Measurements from ENCODE around the gene ZNF664. TPM values are rescaled to one million over a fixed set of nuclear protein-coding genes. Genes with fewer than 3 reads are reported as not detected.

The ZNF664 gene
- total and polyA plus RNA-seq, 2 experiments from 2014 or later = 11.3 to 29.1 TPM

- Histone ChIP-seq H3F3A (ENCODE audit: insufficient read depth) (peaks cover 24% of the 10 kb centered on the region), H3K36me3 (ENCODE audit: low read depth) (no peaks in the 10 kb centered on the region), H3K9me3 (ENCODE audit: low read depth) (no peaks in the 10 kb centered on the region), H3K27ac (no peak overlapping the region), H2AFZ (no peak overlapping the region), H3K9me2 (ENCODE audit: insufficient read depth) (no peaks in the 10 kb centered on the region), H3K4me3 (no peak overlapping the region), H3K27me3 (replicated peaks; ENCODE audit: insufficient read depth) (no peaks in the 10 kb centered on the region), H3K4me1 (ENCODE audit: insufficient read depth) (peaks cover 26% of the 10 kb centered on the region), H3K79me2 (ENCODE audit: insufficient read depth) (no peaks in the 10 kb centered on the region), H4K20me1 (ENCODE audit: insufficient read depth) (no peaks in the 10 kb centered on the region), H3K4me2 (ENCODE audit: unreplicated experiment) (no peak overlapping the region), H3K9ac (no peak overlapping the region)
- in situ Hi-C loops (cut with MboI) = no loop called here
- TF ChIP-seq EZH2phosphoT487 (IDR thresholded peaks at IDR 0.05; ENCODE audit: insufficient read depth, low read depth) (no peak), EZH2 (IDR thresholded peaks at IDR 0.05; ENCODE audit: insufficient read depth, poor library complexity, severe bottlenecking) (no peak)
- DNase-seq = no peak
- WGBS, 2 experiments (ENCODE audit: low coverage in 1 of 2, low lambda C conversion rate in 2 of 2, missing lambda C conversion rate in 2 of 2) = 52 to 56% methylated on average over 2 of the region's 2 CpGs
Observed at GRCh38 chr12:124035163-124035562, 62.1 kb downstream of the ZNF664 start.

- Histone ChIP-seq H3K4me1 (ENCODE audit: insufficient read depth) (peaks cover 17% of the 10 kb centered on the region), H3K79me2 (ENCODE audit: insufficient read depth) (no peaks in the 10 kb centered on the region), H3K9me3 (ENCODE audit: low read depth) (no peaks in the 10 kb centered on the region), H3F3A (ENCODE audit: insufficient read depth) (peaks cover 15% of the 10 kb centered on the region), H3K9ac (no peak overlapping the region), H3K4me2 (ENCODE audit: unreplicated experiment) (no peak overlapping the region), H3K27ac (no peak overlapping the region), H3K4me3 (no peak overlapping the region), H4K20me1 (ENCODE audit: insufficient read depth) (no peaks in the 10 kb centered on the region), H3K9me2 (ENCODE audit: insufficient read depth) (no peaks in the 10 kb centered on the region), H3K36me3 (ENCODE audit: low read depth) (no peaks in the 10 kb centered on the region), H2AFZ (peak overlapping the region; percentile 73), H3K27me3 (replicated peaks; ENCODE audit: insufficient read depth) (no peaks in the 10 kb centered on the region)
- in situ Hi-C loops (cut with MboI) = no loop called here
- TF ChIP-seq EZH2phosphoT487 (IDR thresholded peaks at IDR 0.05; ENCODE audit: insufficient read depth, low read depth) (no peak), EZH2 (IDR thresholded peaks at IDR 0.05; ENCODE audit: insufficient read depth, poor library complexity, severe bottlenecking) (no peak)
- DNase-seq = no peak
- 37 to 45% methylated on average over 7 of the region's 7 CpGs for WGBS, 2 experiments (ENCODE audit: low coverage in 1 of 2, low lambda C conversion rate in 2 of 2, missing lambda C conversion rate in 2 of 2)
Observed at GRCh38 chr12:124036171-124036598, 63.2 kb downstream of the ZNF664 start.

- Histone ChIP-seq H3K9me2 (ENCODE audit: insufficient read depth) (no peaks in the 10 kb centered on the region), H2AFZ (peak overlapping the region; percentile 73), H3F3A (ENCODE audit: insufficient read depth) (peaks cover 10% of the 10 kb centered on the region), H3K36me3 (ENCODE audit: low read depth) (no peaks in the 10 kb centered on the region), H3K9me3 (ENCODE audit: low read depth) (no peaks in the 10 kb centered on the region), H3K4me1 (ENCODE audit: insufficient read depth) (peaks cover 13% of the 10 kb centered on the region), H3K4me2 (ENCODE audit: unreplicated experiment) (no peak overlapping the region), H4K20me1 (ENCODE audit: insufficient read depth) (no peaks in the 10 kb centered on the region), H3K4me3 (no peak overlapping the region), H3K79me2 (ENCODE audit: insufficient read depth) (no peaks in the 10 kb centered on the region), H3K9ac (no peak overlapping the region), H3K27ac (no peak overlapping the region), H3K27me3 (replicated peaks; ENCODE audit: insufficient read depth) (no peaks in the 10 kb centered on the region)
- WGBS, 2 experiments (ENCODE audit: low coverage in 1 of 2, low lambda C conversion rate in 2 of 2, missing lambda C conversion rate in 2 of 2) = 32% methylated on average over 6 of the region's 6 CpGs
- peak; percentile 68 for DNase-seq
- TF ChIP-seq EZH2 (IDR thresholded peaks at IDR 0.05; ENCODE audit: insufficient read depth, poor library complexity, severe bottlenecking) = no peak
- TF ChIP-seq EZH2phosphoT487 (IDR thresholded peaks at IDR 0.05; ENCODE audit: insufficient read depth, low read depth) = no peak
- in situ Hi-C loops (cut with MboI) = no loop called here
Observed at GRCh38 chr12:124036657-124037109, 63.7 kb downstream of the ZNF664 start.

- Histone ChIP-seq H3K27ac (no peak overlapping the region), H2AFZ (no peak overlapping the region), H3K4me1 (ENCODE audit: insufficient read depth) (peaks cover 8% of the 10 kb centered on the region), H3F3A (ENCODE audit: insufficient read depth) (peaks cover 5% of the 10 kb centered on the region), H3K79me2 (ENCODE audit: insufficient read depth) (no peaks in the 10 kb centered on the region), H3K9me2 (ENCODE audit: insufficient read depth) (no peaks in the 10 kb centered on the region), H3K4me2 (ENCODE audit: unreplicated experiment) (no peak overlapping the region), H3K4me3 (no peak overlapping the region), H3K9me3 (ENCODE audit: low read depth) (no peaks in the 10 kb centered on the region), H4K20me1 (ENCODE audit: insufficient read depth) (no peaks in the 10 kb centered on the region), H3K9ac (no peak overlapping the region), H3K27me3 (replicated peaks; ENCODE audit: insufficient read depth) (no peaks in the 10 kb centered on the region), H3K36me3 (ENCODE audit: low read depth) (no peaks in the 10 kb centered on the region)
- no peak for TF ChIP-seq EZH2 (IDR thresholded peaks at IDR 0.05; ENCODE audit: insufficient read depth, poor library complexity, severe bottlenecking)
- no peak for TF ChIP-seq EZH2phosphoT487 (IDR thresholded peaks at IDR 0.05; ENCODE audit: insufficient read depth, low read depth)
- WGBS, 2 experiments (ENCODE audit: low coverage in 1 of 2, low lambda C conversion rate in 2 of 2, missing lambda C conversion rate in 2 of 2) = 85 to 94% methylated on average over 1 of the region's 1 CpG
- in situ Hi-C loops (cut with MboI) = no loop called here
- no peak for DNase-seq
Observed at GRCh38 chr12:124037331-124037730, 64.3 kb downstream of the ZNF664 start.

GRCh38 chr12:124039276-124039675 lies 66.3 kb downstream of the ZNF664 start:
- Histone ChIP-seq H4K20me1 (ENCODE audit: insufficient read depth) (no peaks in the 10 kb centered on the region), H3K79me2 (ENCODE audit: insufficient read depth) (no peaks in the 10 kb centered on the region), H3K9me3 (ENCODE audit: low read depth) (no peaks in the 10 kb centered on the region), H3K27me3 (replicated peaks; ENCODE audit: insufficient read depth) (no peaks in the 10 kb centered on the region), H3K36me3 (ENCODE audit: low read depth) (no peaks in the 10 kb centered on the region), H3K4me3 (no peak overlapping the region), H3K4me1 (ENCODE audit: insufficient read depth) (peaks cover 8% of the 10 kb centered on the region), H2AFZ (no peak overlapping the region), H3K9me2 (ENCODE audit: insufficient read depth) (no peaks in the 10 kb centered on the region), H3F3A (ENCODE audit: insufficient read depth) (peaks cover 5% of the 10 kb centered on the region), H3K4me2 (ENCODE audit: unreplicated experiment) (no peak overlapping the region), H3K27ac (no peak overlapping the region), H3K9ac (no peak overlapping the region)
- DNase-seq = peak; percentile 72
- 72 to 79% methylated on average over 3 of the region's 3 CpGs for WGBS, 2 experiments (ENCODE audit: low coverage in 1 of 2, low lambda C conversion rate in 2 of 2, missing lambda C conversion rate in 2 of 2)
- in situ Hi-C loops (cut with MboI) = no loop called here
- TF ChIP-seq EZH2phosphoT487 (IDR thresholded peaks at IDR 0.05; ENCODE audit: insufficient read depth, low read depth) = no peak
- no peak for TF ChIP-seq EZH2 (IDR thresholded peaks at IDR 0.05; ENCODE audit: insufficient read depth, poor library complexity, severe bottlenecking)

Data from GM23248 (cell line).